ENCODE measurements around the gene FAM20C. TPM values are rescaled to one million over a fixed set of nuclear protein-coding genes. Genes with fewer than 3 reads are reported as not detected.

FAM20C gene
- total RNA-seq, 1 experiment from 2014 or later = 300 TPM

DNA sequence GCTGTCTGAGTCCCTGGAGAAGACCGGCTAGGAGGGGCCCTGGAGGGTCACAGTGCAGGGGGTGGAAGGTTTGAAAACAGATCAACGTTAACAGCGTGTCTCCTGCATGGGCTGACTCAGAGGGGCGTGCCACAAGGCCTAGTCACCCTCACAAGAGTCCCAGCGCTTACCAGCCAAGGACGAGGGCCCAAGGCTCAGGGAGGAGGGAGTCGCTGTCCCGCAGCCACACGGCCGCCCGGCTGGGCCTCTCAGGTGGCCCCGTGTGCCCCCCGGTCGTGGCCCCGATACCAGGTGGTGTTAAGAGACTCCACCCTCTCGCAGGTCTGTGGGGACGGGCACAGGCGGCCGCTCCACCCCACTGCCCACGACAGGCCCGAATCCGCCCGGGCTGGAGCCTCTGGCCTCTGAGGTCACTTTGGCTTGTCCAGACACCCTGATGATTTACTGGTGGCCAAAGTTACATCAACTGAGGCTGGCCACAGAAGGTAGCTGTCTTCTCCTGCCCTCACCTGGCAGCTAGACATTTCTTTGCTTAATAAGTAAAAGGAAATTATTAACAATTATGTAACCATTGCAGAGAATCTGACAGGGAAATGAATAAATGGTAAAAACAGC, 34.0 kb downstream of the FAM20C start:
- DNase-seq (ENCODE audit: low read depth) = peak; percentile 90

- no peak for DNase-seq (ENCODE audit: low read depth)
These were observed 35.6 kb downstream of the FAM20C start for GRCh38 chr7:227926-228325.

GRCh38 chr7:228610-229009, 36.2 kb downstream of the FAM20C start:
- DNase-seq (ENCODE audit: low read depth) = no peak

- peak; percentile 97 for DNase-seq (ENCODE audit: low read depth)
These were observed 37.0 kb downstream of the FAM20C start for GRCh38 chr7:229184-229964.

DNA sequence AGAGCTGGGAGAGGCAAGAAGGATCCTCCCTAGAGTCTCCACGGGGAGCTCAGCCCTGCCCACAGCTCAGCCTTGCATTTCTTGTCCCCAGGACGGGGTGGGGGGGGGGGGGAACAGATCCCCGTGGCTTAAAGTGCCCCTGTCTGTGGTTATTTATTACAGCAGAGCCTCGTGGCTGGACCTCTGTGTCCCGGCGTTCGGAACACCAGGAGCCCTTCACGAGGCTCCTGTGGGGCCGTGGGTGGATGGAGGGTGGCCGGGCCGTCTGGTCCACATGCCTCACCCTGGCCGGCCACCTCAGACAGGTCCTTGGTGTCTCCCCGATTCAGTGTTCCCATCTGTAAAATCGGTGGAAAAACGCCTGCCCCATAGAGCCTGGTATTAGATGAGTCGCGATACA, 37.9 kb downstream of the FAM20C start:
- no peak for DNase-seq (ENCODE audit: low read depth)

GRCh38 chr7:231030-231857, 38.9 kb downstream of the FAM20C start:
- no peak for DNase-seq (ENCODE audit: low read depth)

- no peak for DNase-seq (ENCODE audit: low read depth)
These were observed 39.5 kb downstream of the FAM20C start for GRCh38 chr7:231858-232246.

DNA sequence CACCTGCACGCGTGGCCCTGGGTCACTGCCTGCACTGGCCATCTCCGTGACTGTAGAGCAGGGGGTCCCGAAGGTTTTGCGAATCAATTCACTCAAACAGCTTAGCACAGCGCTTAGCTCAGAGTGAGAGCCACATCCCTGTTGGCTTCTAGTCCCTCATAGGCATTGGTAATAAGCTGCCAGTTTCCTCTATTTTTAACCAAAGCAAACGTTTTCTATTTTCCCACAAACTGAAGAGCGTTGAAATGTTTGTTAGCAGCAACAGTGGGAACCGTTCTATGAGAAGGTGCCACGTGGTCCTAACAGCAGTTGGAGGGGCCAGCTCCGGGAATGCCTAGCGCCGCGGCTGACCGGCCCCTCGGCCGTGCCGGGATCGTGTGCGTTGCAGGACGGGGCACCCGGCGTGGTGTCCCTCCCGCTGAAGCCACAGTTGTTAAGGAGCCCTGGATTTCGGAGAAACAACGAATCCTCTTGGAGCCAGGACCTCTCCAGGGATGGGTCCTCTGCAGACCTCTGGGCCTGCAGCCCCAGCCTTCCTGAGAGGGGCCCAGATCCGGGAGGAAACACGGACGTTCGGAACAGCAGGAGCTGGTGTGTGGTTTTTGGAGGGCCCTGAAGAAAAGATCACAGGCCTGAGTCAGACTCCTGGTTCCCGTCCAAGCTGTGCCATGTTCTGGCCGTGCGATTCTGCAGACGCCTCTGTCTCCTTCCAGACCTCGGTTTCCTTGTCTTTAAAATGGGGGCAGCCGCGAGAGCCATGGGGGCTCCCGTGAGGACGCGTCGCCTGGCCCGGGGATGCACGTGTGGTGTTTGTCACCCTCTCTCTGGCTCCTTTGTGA, 40.3 kb downstream of the FAM20C start:
- peak; percentile 59 for DNase-seq (ENCODE audit: low read depth)

DNA sequence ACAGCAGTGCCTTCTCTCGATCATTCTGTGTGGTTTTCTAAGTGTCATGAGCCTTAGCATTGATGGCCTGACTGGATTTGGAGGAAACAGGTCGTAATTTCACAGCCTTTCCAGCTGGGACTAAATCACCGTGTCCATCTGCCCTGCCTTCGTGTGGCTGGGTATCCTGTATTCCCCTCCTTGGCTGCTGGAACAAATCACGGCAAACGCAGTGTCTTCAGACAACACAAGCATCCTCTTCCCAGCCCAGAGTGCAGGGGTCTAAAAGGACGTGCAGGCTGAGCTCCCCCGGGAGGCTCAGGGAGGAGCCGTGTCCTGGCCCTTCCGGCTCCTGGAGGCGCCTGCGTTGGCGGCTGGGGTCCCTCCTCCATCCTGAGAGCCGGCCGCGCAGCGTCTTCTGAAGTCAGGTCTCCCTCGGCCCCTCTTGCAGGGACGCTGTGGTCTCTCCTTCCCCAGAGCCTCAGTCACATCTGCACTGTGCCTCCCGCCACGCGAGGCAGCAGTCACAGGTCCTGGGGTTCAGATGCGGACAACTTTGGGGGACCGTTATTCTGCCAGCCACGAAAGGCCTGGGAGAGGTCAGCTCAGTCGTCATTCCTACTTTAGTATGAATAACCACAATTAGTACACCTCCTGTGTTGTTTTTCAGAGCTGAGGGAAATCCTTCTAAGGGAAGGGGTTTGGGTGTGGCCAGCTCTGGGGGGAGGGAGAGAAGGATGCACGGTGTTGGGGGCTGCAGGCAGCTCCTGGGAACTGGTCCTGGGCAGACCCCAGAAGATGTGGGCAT, 41.1 kb downstream of the FAM20C start:
- DNase-seq (ENCODE audit: low read depth) = peak; percentile 46

DNA sequence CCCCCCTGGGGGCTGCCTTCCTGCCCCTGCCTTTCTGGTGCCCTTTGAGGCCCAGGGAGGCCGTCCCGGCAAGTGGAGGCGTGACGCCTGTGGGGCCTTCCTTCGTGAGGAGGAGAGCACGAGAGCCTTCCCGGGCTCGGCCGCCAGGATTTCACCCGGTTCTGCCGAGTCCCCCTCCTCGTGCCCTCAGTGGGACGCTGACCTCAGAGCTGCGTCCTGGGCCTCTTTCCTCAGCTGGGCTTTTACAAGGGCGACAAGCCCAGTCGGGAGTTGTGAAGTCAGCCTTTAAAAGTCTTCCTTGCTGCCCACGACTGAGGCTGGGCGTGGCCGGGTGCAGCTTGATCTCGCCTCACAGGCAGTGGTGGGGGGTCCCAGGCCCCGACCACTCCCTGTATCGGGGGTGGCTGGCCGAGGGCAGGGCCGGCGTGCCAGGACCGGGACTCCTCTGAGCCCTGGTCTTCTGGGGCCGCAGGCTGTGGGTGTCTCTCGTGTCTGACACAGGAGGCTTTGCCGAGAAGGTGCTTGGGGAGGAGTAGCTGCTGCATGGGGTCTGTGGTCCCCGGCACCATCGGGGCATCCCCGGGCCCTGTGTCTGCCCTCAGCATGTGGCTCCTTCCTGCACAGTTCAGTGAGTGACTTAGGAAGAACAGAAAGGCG, 41.8 kb downstream of the FAM20C start:
- DNase-seq (ENCODE audit: low read depth) = no peak

- DNase-seq (ENCODE audit: low read depth) = peak; percentile 75
These were observed 42.6 kb downstream of the FAM20C start for GRCh38 chr7:234708-235553.

GRCh38 chr7:235576-236395, 43.4 kb downstream of the FAM20C start:
- no peak for DNase-seq (ENCODE audit: low read depth)

DNA sequence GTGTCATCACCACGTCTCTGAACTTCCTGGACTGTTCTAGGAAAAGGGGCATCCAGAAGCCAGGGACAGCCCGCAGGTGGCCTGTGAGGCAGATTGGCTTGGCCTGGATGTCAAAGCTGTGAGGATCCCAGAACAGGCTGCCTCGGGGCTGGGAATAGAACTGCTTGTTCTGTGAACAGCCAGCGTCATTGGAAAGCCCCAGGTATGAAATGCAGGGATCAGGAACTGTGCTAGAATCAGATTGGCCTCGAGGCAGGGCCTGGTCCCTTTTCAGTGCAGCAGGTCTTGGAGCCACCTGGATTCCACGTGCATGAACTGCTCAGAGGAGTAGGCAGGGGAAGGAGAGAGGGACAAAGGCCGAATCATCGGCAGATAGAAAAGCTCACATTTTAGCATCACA, 44.6 kb downstream of the FAM20C start:
- DNase-seq (ENCODE audit: low read depth) = no peak

DNA sequence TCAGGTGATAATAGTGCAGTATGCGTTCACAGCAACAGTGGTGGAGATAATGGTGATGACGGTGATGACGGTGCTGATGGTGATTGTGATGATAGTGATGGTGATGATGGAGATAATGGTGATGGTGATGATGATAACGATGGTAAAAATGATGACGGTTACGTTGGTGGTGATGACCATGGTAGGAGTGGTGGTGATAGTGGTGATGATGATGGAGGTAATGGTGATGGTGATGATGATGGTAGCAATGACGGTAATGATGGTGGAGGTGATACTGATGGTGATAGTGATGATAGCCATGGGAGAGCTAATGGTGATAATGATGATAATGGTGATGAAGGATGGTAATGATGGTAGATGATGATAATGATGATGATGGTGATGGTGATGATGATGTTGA, 45.0 kb downstream of the FAM20C start:
- DNase-seq (ENCODE audit: low read depth) = no peak

DNA sequence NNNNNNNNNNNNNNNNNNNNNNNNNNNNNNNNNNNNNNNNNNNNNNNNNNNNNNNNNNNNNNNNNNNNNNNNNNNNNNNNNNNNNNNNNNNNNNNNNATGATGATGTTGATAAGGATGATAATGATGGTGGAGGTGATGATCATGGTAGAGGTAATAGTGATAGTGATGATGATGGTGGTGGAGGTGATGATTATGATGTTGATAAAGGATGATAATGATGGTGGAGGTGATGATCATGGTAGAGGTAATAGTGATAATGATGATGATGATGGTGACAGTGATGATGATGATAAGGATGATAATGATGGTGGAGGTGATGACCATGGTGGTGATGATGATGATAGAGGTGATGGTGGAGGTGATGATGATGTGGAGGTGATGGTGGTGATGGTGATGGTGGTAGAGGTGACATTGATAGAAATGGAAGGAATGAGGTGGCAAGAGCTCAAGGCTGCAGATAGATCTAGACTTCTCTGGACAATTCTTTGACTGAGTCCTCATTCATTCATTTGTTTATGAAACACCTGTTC, 47.8 kb downstream of the FAM20C start:
- no peak for DNase-seq (ENCODE audit: low read depth)

GRCh38 chr7:240887-241421, 48.6 kb downstream of the FAM20C start:
- peak; percentile 66 for DNase-seq (ENCODE audit: low read depth)

- no peak for DNase-seq (ENCODE audit: low read depth)
These were observed 49.1 kb downstream of the FAM20C start for GRCh38 chr7:241513-241912.
